ENCODE measurements around the gene SLC6A20.

SLC6A20 gene

DNA sequence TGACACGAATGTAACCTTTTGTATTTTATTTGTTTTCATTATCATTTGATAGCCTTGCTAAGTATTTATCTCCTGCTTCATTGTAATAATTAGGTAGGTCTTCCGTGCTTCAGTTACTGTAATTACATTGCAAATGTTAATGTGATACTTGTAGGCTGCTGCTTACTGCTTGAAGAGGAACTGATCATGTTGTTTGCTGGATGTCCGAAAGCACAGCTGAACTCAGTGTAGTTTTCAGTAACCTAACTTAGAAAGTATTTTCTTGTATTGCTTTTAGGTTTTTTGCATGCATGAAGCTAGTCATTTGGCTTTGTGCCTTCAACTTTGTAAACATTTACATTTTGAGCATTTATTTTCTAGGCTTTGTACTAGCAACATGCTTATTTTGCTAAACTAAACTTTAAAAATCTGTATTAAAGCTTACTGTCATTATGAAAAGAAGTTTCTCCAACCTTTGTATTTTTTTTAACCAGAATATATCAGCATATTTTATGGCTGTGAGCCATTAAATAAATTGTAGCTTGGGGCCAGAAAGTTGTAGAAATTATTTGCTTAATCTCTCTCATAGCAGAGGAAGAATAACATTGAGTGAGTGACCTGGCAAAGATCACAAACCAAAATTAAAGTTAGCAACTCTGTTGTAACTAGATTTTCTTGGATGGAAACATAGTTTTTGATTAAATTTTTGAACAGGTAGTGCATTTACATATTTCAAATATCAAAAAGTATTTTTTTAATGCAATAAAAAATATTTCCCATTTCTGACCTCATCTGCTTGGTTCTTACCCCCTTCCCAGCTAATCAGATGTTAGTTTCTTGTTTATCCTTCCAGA is 76.5 kb downstream of the SLC6A20 start:
- no peak for DNase-seq (ENCODE audit: low read depth in 2 of 2)

DNA sequence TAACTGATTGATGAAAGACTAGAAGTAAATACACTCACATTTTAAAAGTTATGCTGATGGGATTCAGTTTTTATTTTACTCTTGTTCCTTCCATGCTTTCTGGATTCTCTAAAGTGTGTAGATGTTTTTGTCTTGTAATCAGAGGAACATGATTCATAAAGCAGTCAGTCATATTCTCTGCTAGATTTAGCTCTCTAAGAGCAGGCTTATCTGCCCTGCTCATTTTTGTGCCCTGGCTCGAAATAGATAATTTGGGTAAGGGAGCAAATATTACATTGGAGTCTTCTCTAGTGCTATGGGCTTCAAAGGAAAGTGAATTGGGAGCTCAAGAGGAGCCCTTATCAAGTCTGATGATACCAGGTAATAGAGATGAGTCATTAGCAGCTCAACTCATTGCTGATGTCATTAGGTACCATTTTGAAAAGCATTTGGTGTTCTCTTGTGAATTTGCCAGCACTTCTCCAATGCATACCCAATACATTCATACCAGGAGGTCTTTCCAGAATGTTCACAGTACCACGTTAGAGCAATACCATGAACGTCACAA is 79.5 kb downstream of the SLC6A20 start:
- DNase-seq (ENCODE audit: low read depth in 2 of 2) = no peak

DNA sequence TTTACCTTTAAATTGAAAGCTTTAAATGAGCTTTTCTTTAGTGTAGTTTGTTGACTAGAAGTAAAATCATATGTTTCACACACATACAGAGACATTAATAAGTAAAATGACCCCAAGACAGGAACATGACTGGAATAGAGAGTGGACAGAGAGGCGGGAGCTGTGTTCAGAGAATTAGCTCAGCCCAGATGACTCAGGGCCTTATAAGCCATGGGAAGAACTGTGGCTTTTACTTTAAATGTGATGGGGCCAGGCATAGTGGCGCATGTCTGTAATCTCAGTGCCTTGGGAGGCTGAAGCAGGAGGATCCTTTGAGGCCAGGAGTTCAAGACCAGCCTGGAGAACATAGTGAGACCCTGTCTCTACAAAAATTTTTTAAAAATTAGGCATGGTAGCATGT is 80.4 kb downstream of the SLC6A20 start:
- no peak for DNase-seq (ENCODE audit: low read depth in 2 of 2)

DNA sequence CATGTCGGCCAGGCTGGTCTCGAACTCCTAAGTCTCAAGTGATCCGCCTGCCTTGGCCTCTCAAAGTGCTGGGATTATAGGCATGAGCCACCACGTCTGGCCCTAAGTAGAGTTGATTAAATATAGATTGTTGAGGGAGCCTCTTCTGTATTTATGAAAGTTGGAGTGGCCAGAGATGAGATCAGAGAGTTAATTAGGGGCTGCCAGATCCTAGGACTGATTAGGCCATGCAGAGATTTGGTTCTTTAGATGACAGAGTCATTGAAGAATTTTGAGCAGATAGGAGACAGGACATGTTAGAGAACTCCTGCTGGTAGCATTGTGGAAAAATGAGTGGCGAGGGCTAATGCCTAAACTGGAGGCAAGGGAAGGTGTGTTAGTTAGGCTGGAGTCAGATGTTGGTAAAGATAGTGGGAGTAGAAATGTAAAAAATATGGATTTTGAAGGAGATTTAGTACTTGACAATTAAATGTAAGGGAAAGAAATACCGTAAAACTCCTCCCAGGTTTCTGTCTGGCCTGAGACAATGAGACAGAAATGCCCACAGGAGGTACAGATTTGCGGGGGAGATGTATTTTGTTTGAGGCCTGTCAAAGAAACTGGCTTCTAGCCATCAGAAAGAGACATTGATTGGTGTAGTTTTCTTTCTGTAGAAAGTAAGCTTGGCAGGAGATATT is 83.8 kb downstream of the SLC6A20 start:
- DNase-seq (ENCODE audit: low read depth in 2 of 2) = no peak

DNA sequence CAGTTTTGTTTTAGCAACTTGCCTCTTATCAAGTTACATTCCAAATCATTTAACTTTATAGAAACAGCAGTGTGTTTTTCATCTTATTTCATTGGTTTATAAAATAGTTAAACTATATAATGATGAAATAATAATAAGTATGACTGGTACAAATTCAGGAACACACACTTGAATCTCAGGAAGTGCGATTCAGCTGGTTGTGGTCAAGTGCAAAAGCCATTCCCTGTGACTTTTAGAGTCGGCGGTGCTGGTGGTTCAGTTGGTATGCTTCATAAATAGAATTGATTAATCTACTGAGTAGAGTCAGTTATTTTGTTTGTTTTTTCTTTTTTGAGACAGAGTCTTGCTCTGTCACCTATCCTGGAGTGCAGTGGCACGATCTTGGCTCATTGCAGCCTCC is 84.4 kb downstream of the SLC6A20 start:
- DNase-seq (ENCODE audit: low read depth in 2 of 2) = no peak

DNA sequence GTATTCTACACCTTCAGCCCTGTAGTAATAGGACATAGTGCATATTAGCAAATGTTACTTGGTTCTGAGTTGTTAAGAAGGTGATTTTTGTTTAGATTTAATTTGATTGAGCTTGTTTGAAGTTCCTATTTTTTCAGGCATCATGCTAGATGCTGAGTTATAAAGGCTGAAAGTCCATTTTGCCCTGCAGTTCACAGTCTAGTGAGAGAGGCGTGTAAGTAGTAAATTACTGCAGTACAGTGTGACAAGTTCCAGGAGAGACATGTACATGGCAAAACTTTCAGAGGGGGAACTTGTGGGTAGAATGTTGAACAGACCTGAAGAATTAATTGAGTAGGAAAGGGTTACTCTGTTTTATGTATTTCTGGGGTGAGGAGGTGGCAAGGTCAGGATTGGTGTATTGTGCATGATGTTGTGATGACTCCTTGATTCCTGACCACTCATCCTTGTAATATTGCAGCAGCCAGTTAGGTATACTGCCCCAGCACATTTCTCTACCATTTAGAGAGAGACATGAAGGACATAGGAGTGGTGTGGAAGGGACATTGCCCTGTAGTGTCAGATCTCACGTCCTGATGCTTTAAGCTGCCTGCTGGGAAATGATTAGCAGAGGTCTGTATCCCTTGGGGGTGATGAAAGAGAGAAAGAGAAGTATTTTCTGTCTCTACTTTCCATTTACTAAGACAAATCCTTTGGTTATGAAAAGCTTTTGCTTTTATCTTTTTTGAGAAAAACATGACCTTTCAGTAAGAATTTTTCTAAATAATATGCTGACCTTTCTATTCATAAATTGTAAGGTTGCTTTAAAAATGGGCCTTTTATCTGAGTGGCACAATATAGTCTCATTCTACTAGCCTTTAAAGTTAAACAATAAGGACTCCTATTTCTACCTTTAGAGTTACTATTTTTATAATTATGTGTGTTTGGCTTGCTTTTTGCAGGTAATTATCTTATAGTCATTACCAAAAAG is 90.2 kb downstream of the SLC6A20 start:
- no peak for DNase-seq (ENCODE audit: low read depth in 2 of 2)
